ENCODE data around the gene GAP43. TPM values are rescaled to one million over a fixed set of nuclear protein-coding genes. Genes with fewer than 3 reads are reported as not detected.

GAP43 gene
- total RNA-seq, 1 donor from 2014 or later = not detected

- H3K27me3 Mint-ChIP-seq = no peaks in the 10 kb centered on the region
- ATAC-seq (ENCODE audit: low read depth) = no peak
- CTCF ChIA-PET = no interaction called here
Observed at GRCh38 chr3:115706311-115706829, 83.1 kb downstream of the GAP43 start.

GRCh38 chr3:115708540-115708939, 85.2 kb downstream of the GAP43 start:
- ATAC-seq (ENCODE audit: low read depth) (no peak), DNase-seq (no peak)
- intact Hi-C loops (cut with micrococcal nuclease) = no loop called here
- ChIA-PET CTCF (no interaction called here), POLR2A (no interaction called here)
- H3K36me3 Mint-ChIP-seq (ENCODE audit: low read depth) = no peaks in the 10 kb centered on the region
- peaks cover 4% of the 10 kb centered on the region for H3K4me1 Mint-ChIP-seq
- no peak overlapping the region for H3K27ac Mint-ChIP-seq
- no peak overlapping the region for H3K4me3 Mint-ChIP-seq
- no peak for TF ChIP-seq CTCF (IDR thresholded peaks at IDR 0.05)
- H3K27me3 Mint-ChIP-seq = peaks cover 8% of the 10 kb centered on the region
- H3K9me3 Mint-ChIP-seq = no peaks in the 10 kb centered on the region

More at GRCh38 chr3:115706311-115706829, 83.1 kb downstream of the GAP43 start:
- no peak for DNase-seq
- peaks cover 4% of the 10 kb centered on the region for H3K4me1 Mint-ChIP-seq
- no peak overlapping the region for H3K27ac Mint-ChIP-seq
- intact Hi-C loops (cut with micrococcal nuclease) = no loop called here
- H3K9me3 Mint-ChIP-seq = no peaks in the 10 kb centered on the region
- no peak for TF ChIP-seq CTCF (IDR thresholded peaks at IDR 0.05)
- H3K36me3 Mint-ChIP-seq (ENCODE audit: low read depth) = no peaks in the 10 kb centered on the region
- no peak overlapping the region for H3K4me3 Mint-ChIP-seq
- POLR2A ChIA-PET = no interaction called here

- intact Hi-C loops (cut with micrococcal nuclease) = no loop called here
- H3K4me3 Mint-ChIP-seq = no peak overlapping the region
- ATAC-seq (ENCODE audit: low read depth) (no peak), DNase-seq (no peak)
- no peaks in the 10 kb centered on the region for H3K36me3 Mint-ChIP-seq (ENCODE audit: low read depth)
- ChIA-PET CTCF (interaction anchor here (1.0 kb wide), 1 partner anchor 75 kb away, joined by 3 read pairs; no protein-coding TSS in a partner anchor), POLR2A (no interaction called here)
- peaks cover 8% of the 10 kb centered on the region for H3K27me3 Mint-ChIP-seq
- no peak for TF ChIP-seq CTCF (IDR thresholded peaks at IDR 0.05)
- H3K27ac Mint-ChIP-seq = no peak overlapping the region
- peaks cover 4% of the 10 kb centered on the region for H3K4me1 Mint-ChIP-seq
- H3K9me3 Mint-ChIP-seq = no peaks in the 10 kb centered on the region
Observed at GRCh38 chr3:115709093-115709492, 85.8 kb downstream of the GAP43 start.

- Mint-ChIP-seq H3K4me3 (no peak overlapping the region), H3K27me3 (peaks cover 8% of the 10 kb centered on the region), H3K27ac (no peak overlapping the region), H3K36me3 (ENCODE audit: low read depth) (no peaks in the 10 kb centered on the region), H3K4me1 (no peaks in the 10 kb centered on the region), H3K9me3 (no peaks in the 10 kb centered on the region)
- ChIA-PET POLR2A (no interaction called here), CTCF (interaction anchor here (1.0 kb wide), 1 partner anchor 74 kb away, joined by 3 read pairs; no protein-coding TSS in a partner anchor)
- no peak for TF ChIP-seq CTCF (IDR thresholded peaks at IDR 0.05)
- ATAC-seq (ENCODE audit: low read depth) = no peak
- intact Hi-C loops (cut with micrococcal nuclease) = no loop called here
- no peak for DNase-seq
Observed at GRCh38 chr3:115709931-115710330, 86.6 kb downstream of the GAP43 start.

GRCh38 chr3:115710799-115711198, 87.5 kb downstream of the GAP43 start:
- ChIA-PET POLR2A (no interaction called here), CTCF (no interaction called here)
- Mint-ChIP-seq H3K36me3 (ENCODE audit: low read depth) (no peaks in the 10 kb centered on the region), H3K9me3 (no peaks in the 10 kb centered on the region), H3K27ac (no peak overlapping the region), H3K27me3 (peaks cover 11% of the 10 kb centered on the region), H3K4me1 (no peaks in the 10 kb centered on the region), H3K4me3 (no peak overlapping the region)
- no peak for TF ChIP-seq CTCF (IDR thresholded peaks at IDR 0.05)
- intact Hi-C loops (cut with micrococcal nuclease) = no loop called here
- no peak for DNase-seq
- no peak for ATAC-seq (ENCODE audit: low read depth)

Measured in activated B cell treated with CpG ODN at 0.5 μM for 24 hours (primary cell).